ENCODE results near the gene HIVEP2.

HIVEP2 gene

GRCh38 chr6:142712231-142712630, 232.7 kb downstream of the HIVEP2 start:
- Histone ChIP-seq H3K4me1 (ENCODE audit: insufficient read depth, insufficient read length) (no peaks in the 10 kb centered on the region), H3K27me3 (ENCODE audit: insufficient read depth, insufficient read length) (no peaks in the 10 kb centered on the region), H3K36me3 (ENCODE audit: insufficient read depth, insufficient read length, low read length) (no peaks in the 10 kb centered on the region), H3K4me3 (ENCODE audit: insufficient read length, low read depth) (no peak overlapping the region), H3K9ac (ENCODE audit: insufficient read length, low read depth) (no peak overlapping the region), H3K9me3 (ENCODE audit: insufficient read depth, low read length) (no peaks in the 10 kb centered on the region)
- no peak for TF ChIP-seq YY1 (IDR thresholded peaks at IDR 0.05; ENCODE audit: insufficient read depth, insufficient read length)
- no peak for TF ChIP-seq SUZ12 (IDR thresholded peaks at IDR 0.05; ENCODE audit: extremely low read depth, insufficient read depth, insufficient read length)
- no peak for DNase-seq (ENCODE audit: low read depth, low spot score)

GRCh38 chr6:142708651-142709050, 236.3 kb downstream of the HIVEP2 start:
- Histone ChIP-seq H3K4me1 (ENCODE audit: insufficient read depth, insufficient read length) (no peaks in the 10 kb centered on the region), H3K27me3 (ENCODE audit: insufficient read depth, insufficient read length) (no peaks in the 10 kb centered on the region), H3K9me3 (ENCODE audit: insufficient read depth, low read length) (no peaks in the 10 kb centered on the region), H3K36me3 (ENCODE audit: insufficient read depth, insufficient read length, low read length) (no peaks in the 10 kb centered on the region), H3K4me3 (ENCODE audit: insufficient read length, low read depth) (no peak overlapping the region), H3K9ac (ENCODE audit: insufficient read length, low read depth) (no peak overlapping the region)
- DNase-seq (ENCODE audit: low read depth, low spot score) = no peak
- no peak for TF ChIP-seq YY1 (IDR thresholded peaks at IDR 0.05; ENCODE audit: insufficient read depth, insufficient read length)
- no peak for TF ChIP-seq SUZ12 (IDR thresholded peaks at IDR 0.05; ENCODE audit: extremely low read depth, insufficient read depth, insufficient read length)
- TF ChIP-seq ZNF274 (IDR thresholded peaks at IDR 0.05; ENCODE audit: low read depth, low read length) = no peak

DNA sequence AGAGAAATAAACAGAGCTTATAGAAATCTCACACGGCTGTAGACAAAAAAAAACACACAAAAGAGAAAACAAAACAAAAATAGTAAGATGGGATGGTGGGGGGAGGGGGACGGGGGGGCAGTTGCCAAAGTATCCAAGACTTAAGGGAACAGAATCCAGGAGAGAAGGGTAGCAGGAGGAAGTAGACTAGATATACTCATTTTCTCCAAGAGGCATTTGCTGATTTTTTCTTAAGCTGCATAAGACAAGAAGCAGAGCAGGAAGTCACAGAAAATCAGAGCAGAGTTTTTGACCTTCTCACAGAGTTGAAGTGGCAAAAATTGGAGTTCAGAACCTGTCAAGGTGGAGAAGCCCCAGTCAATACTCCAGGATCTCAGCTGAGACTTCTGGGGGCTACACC, 237.7 kb downstream of the HIVEP2 start:
- Histone ChIP-seq H3K9me3 (ENCODE audit: insufficient read depth, low read length) (no peaks in the 10 kb centered on the region), H3K4me3 (ENCODE audit: insufficient read length, low read depth) (no peak overlapping the region), H3K27me3 (ENCODE audit: insufficient read depth, insufficient read length) (no peaks in the 10 kb centered on the region), H3K9ac (ENCODE audit: insufficient read length, low read depth) (no peak overlapping the region), H3K4me1 (ENCODE audit: insufficient read depth, insufficient read length) (no peaks in the 10 kb centered on the region), H3K36me3 (ENCODE audit: insufficient read depth, insufficient read length, low read length) (no peaks in the 10 kb centered on the region)
- no peak for TF ChIP-seq ZNF274 (IDR thresholded peaks at IDR 0.05; ENCODE audit: low read depth, low read length)
- TF ChIP-seq YY1 (IDR thresholded peaks at IDR 0.05; ENCODE audit: insufficient read depth, insufficient read length) = no peak
- no peak for TF ChIP-seq SUZ12 (IDR thresholded peaks at IDR 0.05; ENCODE audit: extremely low read depth, insufficient read depth, insufficient read length)
- DNase-seq (ENCODE audit: low read depth, low spot score) = no peak

GRCh38 chr6:142706210-142706609, 238.8 kb downstream of the HIVEP2 start:
- Histone ChIP-seq H3K36me3 (ENCODE audit: insufficient read depth, insufficient read length, low read length) (no peaks in the 10 kb centered on the region), H3K4me1 (ENCODE audit: insufficient read depth, insufficient read length) (no peaks in the 10 kb centered on the region), H3K9ac (ENCODE audit: insufficient read length, low read depth) (no peak overlapping the region), H3K9me3 (ENCODE audit: insufficient read depth, low read length) (no peaks in the 10 kb centered on the region), H3K27me3 (ENCODE audit: insufficient read depth, insufficient read length) (no peaks in the 10 kb centered on the region), H3K4me3 (ENCODE audit: insufficient read length, low read depth) (no peak overlapping the region)
- no peak for DNase-seq (ENCODE audit: low read depth, low spot score)
- TF ChIP-seq SUZ12 (IDR thresholded peaks at IDR 0.05; ENCODE audit: extremely low read depth, insufficient read depth, insufficient read length) (no peak), YY1 (IDR thresholded peaks at IDR 0.05; ENCODE audit: insufficient read depth, insufficient read length) (no peak), ZNF274 (IDR thresholded peaks at IDR 0.05; ENCODE audit: low read depth, low read length) (no peak)

DNA sequence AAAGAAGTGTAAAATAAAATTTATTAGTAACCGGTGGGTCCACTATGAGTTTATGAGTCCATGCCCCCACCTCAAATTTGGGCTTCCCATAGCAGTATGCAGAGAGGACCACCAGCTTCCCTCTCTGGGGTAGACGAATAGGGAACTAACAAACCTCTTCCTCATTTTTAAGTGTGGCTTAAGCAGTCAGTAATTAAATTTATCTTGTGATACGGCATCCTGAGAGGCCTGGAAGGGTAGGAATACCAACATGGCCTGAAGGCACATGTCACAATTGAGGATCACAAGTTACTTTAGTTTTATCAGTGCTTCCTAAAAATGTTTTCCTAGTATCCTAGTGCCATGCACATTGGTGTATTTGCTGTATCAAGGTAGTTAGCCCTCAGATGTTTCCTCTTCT, 239.9 kb downstream of the HIVEP2 start:
- no peaks in the 10 kb centered on the region for H3K27me3 ChIP-seq (ENCODE audit: insufficient read depth, insufficient read length)
- H3K4me3 ChIP-seq (ENCODE audit: insufficient read length, low read depth) = no peak overlapping the region
- no peaks in the 10 kb centered on the region for H3K9me3 ChIP-seq (ENCODE audit: insufficient read depth, low read length)
- no peaks in the 10 kb centered on the region for H3K4me1 ChIP-seq (ENCODE audit: insufficient read depth, insufficient read length)
- no peak for TF ChIP-seq SUZ12 (IDR thresholded peaks at IDR 0.05; ENCODE audit: extremely low read depth, insufficient read depth, insufficient read length)
- no peak for TF ChIP-seq YY1 (IDR thresholded peaks at IDR 0.05; ENCODE audit: insufficient read depth, insufficient read length)
- no peak for TF ChIP-seq ZNF274 (IDR thresholded peaks at IDR 0.05; ENCODE audit: low read depth, low read length)
- no peak for DNase-seq (ENCODE audit: low read depth, low spot score)
- H3K9ac ChIP-seq (ENCODE audit: insufficient read length, low read depth) = no peak overlapping the region
- H3K36me3 ChIP-seq (ENCODE audit: insufficient read depth, insufficient read length, low read length) = no peaks in the 10 kb centered on the region

GRCh38 chr6:142702501-142703460, 242.2 kb downstream of the HIVEP2 start:
- H3K9ac ChIP-seq (ENCODE audit: insufficient read length, low read depth) = no peak overlapping the region
- H3K27me3 ChIP-seq (ENCODE audit: insufficient read depth, insufficient read length) = no peaks in the 10 kb centered on the region
- TF ChIP-seq ZNF274 (IDR thresholded peaks at IDR 0.05; ENCODE audit: low read depth, low read length) (no peak), YY1 (IDR thresholded peaks at IDR 0.05; ENCODE audit: insufficient read depth, insufficient read length) (no peak)
- no peaks in the 10 kb centered on the region for H3K36me3 ChIP-seq (ENCODE audit: insufficient read depth, insufficient read length, low read length)
- no peaks in the 10 kb centered on the region for H3K4me1 ChIP-seq (ENCODE audit: insufficient read depth, insufficient read length)
- H3K4me3 ChIP-seq (ENCODE audit: insufficient read length, low read depth) = no peak overlapping the region
- H3K9me3 ChIP-seq (ENCODE audit: insufficient read depth, low read length) = no peaks in the 10 kb centered on the region
- no peak for DNase-seq (ENCODE audit: low read depth, low spot score)
